ENCODE data around the gene KSR2.

The KSR2 gene

DNA sequence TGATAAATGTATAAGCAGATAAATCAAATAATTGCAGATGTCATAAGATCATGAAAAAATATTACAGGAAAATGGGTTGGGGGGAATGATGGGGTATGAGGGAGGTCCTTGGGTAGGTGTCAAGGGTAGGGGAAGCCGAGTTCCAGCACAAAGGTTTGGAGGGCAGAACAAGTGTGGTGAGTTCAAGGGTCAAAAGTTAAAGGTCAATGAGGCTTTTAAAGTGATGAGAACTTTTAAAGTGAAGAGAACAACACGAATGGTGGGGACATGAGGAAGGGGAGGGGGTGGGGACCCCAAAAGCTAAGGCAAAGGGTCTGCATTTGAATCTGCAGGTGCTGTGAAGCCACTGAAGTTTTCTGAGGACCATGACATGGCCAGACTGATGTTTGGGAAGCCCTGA lies 406.8 kb downstream of the KSR2 start:
- TF ChIP-seq, protein P1, sequence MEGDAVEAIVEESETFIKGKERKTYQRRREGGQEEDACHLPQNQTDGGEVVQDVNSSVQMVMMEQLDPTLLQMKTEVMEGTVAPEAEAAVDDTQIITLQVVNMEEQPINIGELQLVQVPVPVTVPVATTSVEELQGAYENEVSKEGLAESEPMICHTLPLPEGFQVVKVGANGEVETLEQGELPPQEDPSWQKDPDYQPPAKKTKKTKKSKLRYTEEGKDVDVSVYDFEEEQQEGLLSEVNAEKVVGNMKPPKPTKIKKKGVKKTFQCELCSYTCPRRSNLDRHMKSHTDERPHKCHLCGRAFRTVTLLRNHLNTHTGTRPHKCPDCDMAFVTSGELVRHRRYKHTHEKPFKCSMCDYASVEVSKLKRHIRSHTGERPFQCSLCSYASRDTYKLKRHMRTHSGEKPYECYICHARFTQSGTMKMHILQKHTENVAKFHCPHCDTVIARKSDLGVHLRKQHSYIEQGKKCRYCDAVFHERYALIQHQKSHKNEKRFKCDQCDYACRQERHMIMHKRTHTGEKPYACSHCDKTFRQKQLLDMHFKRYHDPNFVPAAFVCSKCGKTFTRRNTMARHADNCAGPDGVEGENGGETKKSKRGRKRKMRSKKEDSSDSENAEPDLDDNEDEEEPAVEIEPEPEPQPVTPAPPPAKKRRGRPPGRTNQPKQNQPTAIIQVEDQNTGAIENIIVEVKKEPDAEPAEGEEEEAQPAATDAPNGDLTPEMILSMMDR (IDR thresholded peaks at IDR 0.05; ENCODE audit: borderline replicate concordance, insufficient read depth, low read depth, low read length), result no peak
- no peak overlapping the region for H3K4me3 ChIP-seq (ENCODE audit: low read depth, low read length)

DNA sequence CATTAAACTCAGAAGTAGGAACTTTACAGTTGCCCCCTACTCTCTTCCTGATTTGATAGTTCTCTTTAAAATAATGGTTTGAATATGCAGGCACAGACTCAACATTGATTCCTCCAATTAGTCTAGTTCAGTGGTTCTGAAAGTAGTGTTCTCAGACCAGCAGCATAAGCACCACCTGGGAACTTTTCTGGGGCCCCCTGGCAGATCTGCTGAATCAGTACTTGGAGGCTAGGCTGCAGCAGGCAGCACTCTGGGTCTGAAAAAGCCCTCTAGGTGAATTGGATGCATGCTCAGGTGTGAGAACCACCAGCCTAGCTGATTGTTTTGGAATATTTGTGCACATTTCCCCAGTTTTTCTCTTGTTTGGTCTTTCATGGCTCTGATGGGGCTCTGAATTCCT lies 408.8 kb downstream of the KSR2 start:
- TF ChIP-seq, protein P1 (IDR thresholded peaks at IDR 0.05; ENCODE audit: borderline replicate concordance, insufficient read depth, low read depth, low read length), result no peak
- H3K4me3 ChIP-seq (ENCODE audit: low read depth, low read length), result no peak overlapping the region

DNA sequence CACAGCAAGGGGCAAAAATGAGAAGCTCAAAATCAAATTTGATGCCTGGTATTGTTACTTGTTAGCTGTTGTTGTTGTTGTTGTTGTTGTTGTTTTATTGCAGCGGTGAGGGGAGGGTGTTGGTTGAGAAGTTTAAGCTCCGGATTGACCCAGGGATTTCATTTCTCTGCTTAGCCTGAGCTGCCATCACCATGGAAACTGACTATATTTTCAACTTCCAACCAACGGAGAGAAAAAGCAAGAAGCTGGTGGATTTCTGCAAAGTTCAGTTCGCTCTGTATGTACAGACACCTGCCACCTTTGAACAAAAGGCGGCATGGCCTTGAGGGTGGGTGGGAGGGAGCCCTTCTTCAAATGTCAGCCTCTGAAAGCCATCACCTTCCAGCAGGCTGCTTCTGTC lies 412.9 kb downstream of the KSR2 start:
- TF ChIP-seq, protein P1 (IDR thresholded peaks at IDR 0.05; ENCODE audit: borderline replicate concordance, insufficient read depth, low read depth, low read length), result no peak

DNA sequence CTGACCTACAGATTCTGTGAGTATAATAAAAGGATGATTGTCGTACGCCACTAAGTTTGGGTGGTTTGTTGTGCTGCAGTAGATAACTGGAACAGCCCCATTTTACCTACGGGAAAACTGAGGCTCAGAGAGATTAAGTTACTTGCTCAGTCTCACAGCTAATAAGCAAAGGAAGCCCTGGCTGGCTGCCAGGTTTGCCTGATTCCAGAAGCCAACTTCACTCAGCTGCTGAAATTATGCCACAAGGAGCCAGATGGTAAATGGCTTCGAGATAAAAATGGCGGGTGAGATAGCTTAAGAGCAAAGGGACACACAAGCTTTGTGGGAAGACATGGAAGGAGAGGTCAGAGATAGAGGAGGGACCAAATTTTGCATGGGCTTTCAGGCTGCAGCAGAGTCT lies 415.8 kb downstream of the KSR2 start:
- no peak overlapping the region for H3K4me3 ChIP-seq (ENCODE audit: low read depth, low read length)
- TF ChIP-seq, protein P1 (IDR thresholded peaks at IDR 0.05; ENCODE audit: borderline replicate concordance, insufficient read depth, low read depth, low read length), result no peak

More for the DNA sequence above, 412.9 kb downstream of the KSR2 start:
- H3K4me3 ChIP-seq (ENCODE audit: low read depth, low read length), result no peak overlapping the region

DNA sequence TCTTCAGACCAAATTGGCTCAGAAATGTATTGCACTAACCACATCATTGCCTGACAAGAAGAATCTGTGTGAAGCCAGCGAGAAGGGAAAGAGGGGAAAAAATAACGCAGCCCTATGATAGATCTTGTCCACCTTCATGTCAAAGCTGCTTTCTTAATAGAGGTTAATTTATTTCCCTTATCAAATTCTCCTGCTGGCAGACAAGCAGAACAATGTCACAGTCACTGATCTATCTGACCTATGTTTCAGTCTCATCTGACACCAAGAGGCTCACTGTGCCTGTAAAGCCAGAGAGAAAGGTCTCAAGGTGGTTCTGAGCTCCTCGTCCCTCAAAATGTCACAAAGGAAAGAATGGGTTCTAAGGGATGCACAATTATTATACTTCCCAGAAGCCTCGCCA lies 417.1 kb downstream of the KSR2 start:
- TF ChIP-seq, protein P1 (IDR thresholded peaks at IDR 0.05; ENCODE audit: borderline replicate concordance, insufficient read depth, low read depth, low read length), result no peak
- H3K4me3 ChIP-seq (ENCODE audit: low read depth, low read length), result no peak overlapping the region

DNA sequence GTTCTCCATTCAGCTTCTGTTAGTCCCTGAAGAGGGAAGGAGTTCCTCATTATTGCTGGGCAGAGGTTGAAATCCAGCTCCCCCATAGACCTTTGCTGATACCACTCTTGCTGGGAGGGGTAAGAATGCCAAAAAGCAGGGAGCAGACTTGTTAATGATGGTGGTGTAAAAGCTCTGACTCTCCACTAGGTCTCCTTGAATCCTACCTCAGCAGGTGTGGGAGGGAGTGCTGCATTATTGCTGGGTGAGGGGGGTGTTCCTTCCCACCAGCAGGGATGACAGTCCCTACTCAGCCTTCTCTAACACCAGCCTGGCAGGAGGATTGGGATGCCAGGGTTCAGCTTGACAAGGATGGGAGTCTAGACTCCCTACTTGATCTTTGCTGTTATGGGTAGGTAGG lies 421.6 kb downstream of the KSR2 start:
- no peak overlapping the region for H3K4me3 ChIP-seq (ENCODE audit: low read depth, low read length)
- TF ChIP-seq, protein P1 (IDR thresholded peaks at IDR 0.05; ENCODE audit: borderline replicate concordance, insufficient read depth, low read depth, low read length), result no peak

DNA sequence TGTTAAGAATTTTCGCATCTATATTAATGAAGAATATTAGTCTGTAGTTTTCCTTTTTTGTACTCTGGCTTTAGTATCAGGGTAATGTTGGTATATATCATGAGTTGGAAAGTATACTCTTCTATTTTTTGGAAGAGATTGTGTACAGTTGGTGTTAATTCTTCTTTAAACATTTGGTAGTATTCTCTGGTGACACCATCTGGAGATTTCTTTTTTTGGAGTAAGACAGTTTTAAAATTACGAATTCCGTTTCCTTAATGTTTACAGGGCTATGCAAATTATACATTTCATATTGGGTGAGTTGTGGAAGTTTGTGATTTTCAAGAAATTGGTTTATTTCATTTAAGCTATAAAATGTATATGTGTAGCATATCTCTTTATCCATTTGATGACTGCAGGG lies 423.6 kb downstream of the KSR2 start:
- TF ChIP-seq, protein P1 (IDR thresholded peaks at IDR 0.05; ENCODE audit: borderline replicate concordance, insufficient read depth, low read depth, low read length), result no peak

More for the DNA sequence above, 423.6 kb downstream of the KSR2 start:
- H3K4me3 ChIP-seq (ENCODE audit: low read depth, low read length), result no peak overlapping the region

All from GM12875 (cell line).